GM19463 (cell line): ENCODE data around the gene SPSB1.

Experiments used
- ATAC-seq: cut with Tn5 transposase; IDR thresholded peaks from one replicate; pipeline ENCODE4 v1.9.1; 2021; ENCODE audit warnings: mild to moderate bottlenecking, moderate library complexity; ENCODE audit not compliant: unreplicated experiment

The SPSB1 gene

GRCh38 chr1:9258629-9259028, 34.1 kb upstream of the SPSB1 start:
- no peak for ATAC-seq

- ATAC-seq: no peak
These were observed 32.5 kb upstream of the SPSB1 start for GRCh38 chr1:9260059-9260766.

- no peak for ATAC-seq
These were observed 31.2 kb upstream of the SPSB1 start for GRCh38 chr1:9261496-9261895.

DNA sequence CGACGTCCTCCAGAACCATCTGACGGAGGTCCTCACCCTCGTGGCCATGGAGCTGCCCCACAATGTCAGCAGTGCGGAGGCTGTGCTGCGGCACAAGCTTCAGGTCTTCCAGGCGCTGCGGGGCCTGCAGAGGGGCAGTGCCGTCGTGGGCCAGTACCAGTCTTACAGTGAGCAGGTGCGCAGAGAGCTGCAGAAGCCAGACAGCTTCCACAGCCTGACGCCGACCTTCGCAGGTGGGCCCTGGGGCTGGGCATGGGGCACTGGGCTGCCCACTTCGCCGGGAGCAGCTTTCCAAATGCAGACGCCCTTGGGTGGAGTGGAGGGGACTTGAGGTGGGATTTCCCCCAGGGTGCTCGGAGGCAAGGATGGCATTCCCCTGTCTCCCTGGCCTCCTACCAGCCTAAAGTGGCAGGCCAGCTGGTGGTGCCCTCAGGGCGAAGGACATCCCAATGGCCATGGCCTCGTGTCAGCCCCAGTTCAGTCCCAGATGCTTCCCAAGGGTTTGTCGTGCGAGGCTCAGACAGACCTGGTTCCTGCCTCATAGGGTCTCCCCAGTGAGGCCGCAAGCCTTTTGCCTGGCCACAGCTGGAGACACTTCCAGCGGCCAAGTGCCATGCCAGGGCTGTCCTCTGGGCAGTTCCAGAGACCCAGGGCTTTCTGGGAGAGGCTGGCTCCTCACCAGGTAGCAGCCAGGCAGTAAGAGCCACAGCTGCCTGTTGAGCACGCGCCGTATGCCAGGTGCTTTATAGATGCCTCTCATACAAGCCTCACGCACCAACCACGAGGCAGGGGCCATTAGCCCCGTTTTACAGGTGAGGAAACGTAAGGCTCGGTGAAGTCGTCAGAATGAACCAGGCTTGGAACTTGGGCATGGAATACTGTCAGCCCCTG, 30.4 kb upstream of the SPSB1 start:
- no peak for ATAC-seq

- ATAC-seq: no peak
These were observed 29.3 kb upstream of the SPSB1 start for GRCh38 chr1:9263276-9263855.

DNA sequence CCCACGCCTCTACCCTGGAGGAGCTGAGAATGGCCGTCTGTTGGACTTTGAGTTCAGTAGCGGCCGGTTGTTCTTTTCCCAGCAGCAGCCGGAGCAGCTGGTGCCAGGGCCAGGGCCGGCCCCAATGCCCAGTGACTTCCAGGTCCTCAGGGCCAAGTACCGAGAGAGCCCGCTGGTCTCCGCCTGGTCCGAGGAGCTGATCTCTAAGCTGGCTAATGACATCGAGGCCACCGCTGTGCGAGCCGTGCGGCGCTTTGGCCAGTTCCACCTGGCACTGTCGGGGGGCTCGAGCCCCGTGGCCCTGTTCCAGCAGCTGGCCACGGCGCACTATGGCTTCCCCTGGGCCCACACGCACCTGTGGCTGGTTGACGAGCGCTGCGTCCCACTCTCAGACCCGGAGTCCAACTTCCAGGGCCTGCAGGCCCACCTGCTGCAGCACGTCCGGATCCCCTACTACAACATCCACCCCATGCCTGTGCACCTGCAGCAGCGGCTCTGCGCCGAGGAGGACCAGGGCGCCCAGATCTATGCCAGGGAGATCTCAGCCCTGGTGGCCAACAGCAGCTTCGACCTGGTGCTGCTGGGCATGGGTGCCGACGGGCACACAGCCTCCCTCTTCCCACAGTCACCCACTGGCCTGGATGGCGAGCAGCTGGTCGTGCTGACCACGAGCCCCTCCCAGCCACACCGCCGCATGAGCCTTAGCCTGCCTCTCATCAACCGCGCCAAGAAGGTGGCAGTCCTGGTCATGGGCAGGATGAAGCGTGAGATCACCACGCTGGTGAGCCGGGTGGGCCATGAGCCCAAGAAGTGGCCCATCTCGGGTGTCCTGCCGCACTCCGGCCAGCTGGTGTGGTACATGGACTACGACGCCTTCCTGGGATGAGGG, 28.5 kb upstream of the SPSB1 start:
- no peak for ATAC-seq

DNA sequence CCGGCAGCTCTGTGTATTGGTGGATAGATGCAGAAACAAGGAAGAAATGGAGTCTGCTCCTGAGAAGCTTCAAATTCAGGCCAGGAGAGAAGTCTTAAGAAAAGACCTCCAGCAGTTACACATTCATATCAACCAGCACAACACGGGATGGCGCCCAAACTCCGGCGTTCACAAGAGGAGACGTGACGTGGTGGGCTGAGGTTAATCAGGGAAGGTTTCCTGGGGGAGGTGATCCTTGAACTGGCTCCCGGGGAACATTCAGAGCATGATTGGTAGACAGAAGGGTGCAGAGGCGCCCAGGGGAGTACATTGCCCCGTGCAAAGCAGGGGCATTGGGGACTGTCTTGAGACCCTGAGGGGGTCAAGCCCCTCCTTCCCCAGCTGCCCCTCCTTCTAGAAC, 27.7 kb upstream of the SPSB1 start:
- ATAC-seq: no peak

DNA sequence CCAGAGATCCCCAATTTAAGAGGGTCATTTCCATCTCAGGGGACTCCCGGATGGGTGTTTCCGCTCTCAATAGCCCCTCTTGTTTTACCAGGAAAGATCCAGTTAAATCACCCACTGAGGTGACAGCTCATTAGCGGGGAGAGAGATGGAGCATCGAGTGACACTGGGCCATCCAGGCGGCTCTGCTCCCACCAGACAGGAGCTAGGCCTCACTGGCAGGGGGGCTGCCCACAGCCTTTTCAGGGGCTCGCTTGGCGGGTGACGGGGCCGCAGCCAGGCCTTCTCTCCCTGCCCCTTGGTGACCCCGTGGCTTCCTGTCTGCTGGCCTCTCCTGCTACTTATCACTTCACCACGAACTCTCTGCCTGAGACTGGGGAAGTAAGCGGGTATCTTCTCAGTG, 26.7 kb upstream of the SPSB1 start:
- no peak for ATAC-seq

GRCh38 chr1:9267352-9267686, 25.4 kb upstream of the SPSB1 start:
- ATAC-seq: no peak

GRCh38 chr1:9267827-9268581, 24.7 kb upstream of the SPSB1 start:
- ATAC-seq: no peak

DNA sequence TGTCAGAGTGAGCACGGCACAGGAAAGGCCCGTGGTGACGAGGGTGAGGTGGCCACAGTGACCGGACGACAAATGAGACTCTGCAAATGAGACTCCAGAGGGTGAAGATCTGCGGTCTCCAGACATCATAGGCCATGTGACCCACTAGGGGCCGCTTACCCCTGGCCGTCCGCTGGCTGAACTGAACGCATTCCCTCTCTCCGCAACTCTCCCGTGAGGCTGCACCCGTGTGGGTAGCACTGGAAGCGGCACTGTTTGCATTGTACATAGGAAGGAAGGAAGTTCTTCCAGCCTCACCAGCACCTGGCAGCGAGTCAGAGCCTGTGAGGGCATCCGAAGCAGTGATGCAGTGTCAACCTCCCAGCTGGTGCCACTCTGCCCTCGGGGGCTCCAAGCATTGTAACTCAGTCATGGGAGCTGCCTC, 23.6 kb upstream of the SPSB1 start:
- ATAC-seq: no peak

- ATAC-seq: no peak
These were observed 23.0 kb upstream of the SPSB1 start for GRCh38 chr1:9269721-9270120.

GRCh38 chr1:9270290-9270883, 22.3 kb upstream of the SPSB1 start:
- ATAC-seq: no peak

GRCh38 chr1:9271283-9271682, 21.4 kb upstream of the SPSB1 start:
- ATAC-seq: no peak

- ATAC-seq: no peak
These were observed 20.7 kb upstream of the SPSB1 start for GRCh38 chr1:9271861-9272595.

DNA sequence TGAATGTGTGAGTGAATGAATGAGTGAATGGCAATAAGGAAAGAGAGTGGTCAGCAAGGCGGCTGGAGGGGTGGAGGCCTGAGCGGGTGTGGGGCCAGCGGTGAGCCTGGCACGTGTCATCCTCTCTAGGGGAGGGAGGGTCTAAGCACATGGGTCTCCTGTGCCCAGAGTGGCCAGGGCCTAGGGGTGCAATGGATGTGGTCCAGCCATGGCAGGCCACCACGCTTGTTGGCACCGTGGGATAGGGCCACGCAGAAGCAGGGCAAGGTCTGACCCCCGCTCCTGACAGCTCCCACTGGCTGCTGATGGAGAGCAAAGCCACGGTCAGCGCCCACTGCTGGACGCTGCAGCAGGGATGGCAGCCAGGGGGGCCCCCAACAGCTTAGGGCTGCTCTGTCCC, 19.5 kb upstream of the SPSB1 start:
- no peak for ATAC-seq

- ATAC-seq: no peak
These were observed 17.5 kb upstream of the SPSB1 start for GRCh38 chr1:9275161-9275560.

GRCh38 chr1:9275567-9276034, 17.1 kb upstream of the SPSB1 start:
- peak; percentile 96 for ATAC-seq

GRCh38 chr1:9278116-9278515, 14.6 kb upstream of the SPSB1 start:
- no peak for ATAC-seq
